Hepatocyte (in vitro differentiated cells): Measurements from ENCODE around the gene LRRC8A. TPM values are rescaled to one million over a fixed set of nuclear protein-coding genes. Genes with fewer than 3 reads are reported as not detected.

Experiments
- DNase-seq: peaks from one replicate; pipeline ENCODE4 v3.0.0-alpha.2; 2016; ENCODE audit warnings: low spot score
- H2AFZ ChIP-seq: fragments of 200-600 bp; sonication (generic); 2 replicates; pipeline ENCODE4 v1.6.0; 2016; ENCODE audit warnings: antibody characterized with exemption, mild to moderate bottlenecking
- H3K27ac ChIP-seq: fragments of 200-600 bp; sonication (generic); 2 replicates; pipeline ENCODE4 v1.5.1; 2016; ENCODE audit warnings: mild to moderate bottlenecking
- H3K27me3 ChIP-seq: fragments of 200-600 bp; sonication (generic); 2 replicates; pipeline ENCODE4 v1.6.1; 2016
- H3K36me3 ChIP-seq: fragments of 200-600 bp; sonication (generic); replicated peaks from 2 replicates; pipeline ENCODE4 v1.5.1; 2016; ENCODE audit warnings: low read depth; ENCODE audit not compliant: insufficient read depth
- H3K4me1 ChIP-seq: fragments of 200-600 bp; sonication (generic); 2 replicates; pipeline ENCODE4 v1.5.1; 2016; ENCODE audit warnings: mild to moderate bottlenecking, moderate library complexity; ENCODE audit not compliant: insufficient read depth
- H3K4me2 ChIP-seq: fragments of 200-600 bp; sonication (generic); 2 replicates; pipeline ENCODE4 v1.6.0; 2016
- H3K4me3 ChIP-seq: fragments of 200-600 bp; sonication (generic); 2 replicates; pipeline ENCODE4 v1.5.1; 2016; ENCODE audit warnings: mild to moderate bottlenecking
- H3K79me2 ChIP-seq: fragments of 200-600 bp; sonication (generic); 2 replicates; pipeline ENCODE4 v1.6.0; 2017; ENCODE audit warnings: mild to moderate bottlenecking
- H3K9me2 ChIP-seq: fragments of 200-600 bp; sonication (generic); replicated peaks from 2 replicates; pipeline ENCODE4 v1.6.0; 2017; ENCODE audit warnings: mild to moderate bottlenecking; ENCODE audit not compliant: insufficient read depth
- H3K9me3 ChIP-seq: fragments of 200-600 bp; sonication (generic); 2 replicates; pipeline ENCODE4 v1.5.1; 2016; ENCODE audit warnings: low read depth, mild to moderate bottlenecking
- H4K20me1 ChIP-seq: fragments of 200-600 bp; sonication (generic); 2 replicates; pipeline ENCODE4 v1.6.0; 2016; ENCODE audit warnings: mild to moderate bottlenecking; ENCODE audit not compliant: insufficient read depth, poor library complexity, severe bottlenecking
- CTCF ChIP-seq: fragments of 200-600 bp; sonication (generic); IDR thresholded peaks from 2 replicates; pipeline ENCODE4 v1.5.1; 2016; ENCODE audit warnings: antibody characterized with exemption, mild to moderate bottlenecking; ENCODE audit not compliant: poor library complexity
- EZH2 ChIP-seq: fragments of 200-600 bp; sonication (generic); IDR thresholded peaks from 2 replicates; pipeline ENCODE4 v1.6.1; 2016; ENCODE audit warnings: antibody characterized with exemption, mild to moderate bottlenecking, borderline replicate concordance
- EZH2phosphoT487 ChIP-seq: fragments of 200-600 bp; sonication (generic); IDR thresholded peaks from one replicate; pipeline ENCODE4 v1.6.1; 2018; ENCODE audit warnings: antibody characterized with exemption, mild to moderate bottlenecking, low read depth, moderate library complexity; ENCODE audit not compliant: unreplicated experiment, severe bottlenecking
- WGBS: methylation state at CpG from one replicate; pipeline ENCODE4 v1.1.6; 2016; ENCODE audit warnings: low lambda C conversion rate; ENCODE audit errors: missing lambda C conversion rate; 5-methylcytosine and 5-hydroxymethylcytosine counted together
- polyA plus RNA-seq: library from polyadenylated mRNA; unstranded; fragments of >200 nt; fragmentation: Nextera tagmentation; extraction: Ambion mirVana; gene quantifications from 2 replicates; pipeline ENCODE4 v1.2.1, GENCODE V29; 2016
- total RNA-seq: library from RNA; depleted of rRNA; stranded (reverse); fragments of >200 nt; gene quantifications from 2 replicates; pipeline ENCODE4 v1.2.3, GENCODE V29; 2014

LRRC8A gene
- total and polyA plus RNA-seq, 2 experiments from 2014 or later, result 30.7 to 55.6 TPM

- Histone ChIP-seq H2AFZ (no peak overlapping the region), H3K36me3 (no peaks in the 10 kb centered on the region), H3K9me2 (no peaks in the 10 kb centered on the region), H4K20me1 (peaks cover 5% of the 10 kb centered on the region), H3K4me3 (no peak overlapping the region), H3K79me2 (peaks cover 72% of the 10 kb centered on the region), H3K4me2 (no peak overlapping the region), H3K27me3 (no peaks in the 10 kb centered on the region), H3K4me1 (peaks cover 8% of the 10 kb centered on the region), H3K9me3 (no peaks in the 10 kb centered on the region), H3K27ac (no peak overlapping the region)
- 43% methylated on average over 9 of the region's 9 CpGs for WGBS
- DNase-seq, result no peak
- TF ChIP-seq CTCF (no peak), EZH2phosphoT487 (no peak), EZH2 (no peak)
Observed at GRCh38 chr9:128887914-128888350, 6.0 kb downstream of the LRRC8A start.

GRCh38 chr9:128891321-128892220, 9.6 kb downstream of the LRRC8A start:
- TF ChIP-seq EZH2phosphoT487, result no peak
- no peak for TF ChIP-seq CTCF
- no peak for TF ChIP-seq EZH2
- Histone ChIP-seq H4K20me1 (no peaks in the 10 kb centered on the region), H2AFZ (no peak overlapping the region), H3K36me3 (no peaks in the 10 kb centered on the region), H3K79me2 (peaks cover 37% of the 10 kb centered on the region), H3K9me3 (no peaks in the 10 kb centered on the region), H3K27ac (peak overlapping the region; percentile 34), H3K9me2 (no peaks in the 10 kb centered on the region), H3K27me3 (no peaks in the 10 kb centered on the region), H3K4me1 (peaks cover 13% of the 10 kb centered on the region), H3K4me2 (peak overlapping the region; percentile 48), H3K4me3 (no peak overlapping the region)
- no peak for DNase-seq
- 94% methylated on average over 15 of the region's 15 CpGs for WGBS

- TF ChIP-seq CTCF (no peak), EZH2phosphoT487 (no peak), EZH2 (no peak)
- peak overlapping the region; percentile 48 for H3K4me2 ChIP-seq
- H3K27me3 ChIP-seq, result no peaks in the 10 kb centered on the region
- H3K4me1 ChIP-seq, result peaks cover 13% of the 10 kb centered on the region
- H3K27ac ChIP-seq, result peak overlapping the region; percentile 81
- H2AFZ ChIP-seq, result no peak overlapping the region
- no peaks in the 10 kb centered on the region for H4K20me1 ChIP-seq
- WGBS, result 80% methylated on average over 17 of the region's 17 CpGs
- H3K9me2 ChIP-seq, result no peaks in the 10 kb centered on the region
- no peaks in the 10 kb centered on the region for H3K36me3 ChIP-seq
- H3K9me3 ChIP-seq, result no peaks in the 10 kb centered on the region
- H3K4me3 ChIP-seq, result no peak overlapping the region
- H3K79me2 ChIP-seq, result peaks cover 29% of the 10 kb centered on the region
- peak; percentile 79 for DNase-seq
Observed at GRCh38 chr9:128892221-128892921, 10.4 kb downstream of the LRRC8A start.
